Activated CD4-positive, alpha-beta T cell treated with anti-CD3 and anti-CD28 coated beads, Interleukin-2, Interleukin-6, amounts not matched to agents 100 ng/mL and 50 ng/mL, durations not matched to agents 16 hours and 8 hours (primary cell): ENCODE measurements around the gene PCDH17.

Source experiments
- DNase-seq: peaks from one replicate; pipeline ENCODE4 v3.0.0-alpha.2; 2020

Gene PCDH17

GRCh38 chr13:57631596-57632275, at the start of gene PCDH17:
PCDH17 (plus strand) TSS chr13:57631744; CDS start chr13:57632547, 803 bp downstream.
- DNase-seq, result no peak

- no peak for DNase-seq
Observed at GRCh38 chr13:57582032-57582431, 49.5 kb upstream of the PCDH17 start.

- DNase-seq, result no peak
Observed at GRCh38 chr13:57583529-57583928, 48.0 kb upstream of the PCDH17 start.

GRCh38 chr13:57588639-57589038, 42.9 kb upstream of the PCDH17 start:
- DNase-seq, result no peak

GRCh38 chr13:57595775-57596174, 35.8 kb upstream of the PCDH17 start:
- DNase-seq, result no peak

GRCh38 chr13:57601536-57601935, 30.0 kb upstream of the PCDH17 start:
- no peak for DNase-seq

- no peak for DNase-seq
Observed at GRCh38 chr13:57604442-57604841, 27.1 kb upstream of the PCDH17 start.

GRCh38 chr13:57611969-57612368, 19.6 kb upstream of the PCDH17 start:
- no peak for DNase-seq

GRCh38 chr13:57612568-57612967, 19.0 kb upstream of the PCDH17 start:
- no peak for DNase-seq

- DNase-seq, result peak; percentile 53
Observed at GRCh38 chr13:57624565-57625435, 6.7 kb upstream of the PCDH17 start.

- peak; percentile 38 for DNase-seq
Observed at GRCh38 chr13:57627663-57628062, 3.9 kb upstream of the PCDH17 start.

GRCh38 chr13:57629391-57629804, 2.1 kb upstream of the PCDH17 start:
- DNase-seq, result no peak

GRCh38 chr13:57629821-57630235, 1.7 kb upstream of the PCDH17 start:
- peak; percentile 60 for DNase-seq

GRCh38 chr13:57630661-57631595, 616 bp upstream of the PCDH17 start:
- DNase-seq, result no peak

- no peak for DNase-seq
Observed at GRCh38 chr13:57632276-57633140, 964 bp downstream of the PCDH17 start.

- no peak for DNase-seq
Observed at GRCh38 chr13:57633141-57633949, 1.8 kb downstream of the PCDH17 start.

- DNase-seq, result no peak
Observed at GRCh38 chr13:57633950-57634838, 2.6 kb downstream of the PCDH17 start.

- no peak for DNase-seq
Observed at GRCh38 chr13:57634839-57635165, 3.3 kb downstream of the PCDH17 start.

- no peak for DNase-seq
Observed at GRCh38 chr13:57635541-57636085, 4.1 kb downstream of the PCDH17 start.

- no peak for DNase-seq
Observed at GRCh38 chr13:57636816-57637215, 5.3 kb downstream of the PCDH17 start.
